ENCODE measurements around the gene TCHHL1. TPM values are rescaled to one million over a fixed set of nuclear protein-coding genes. Genes with fewer than 3 reads are reported as not detected.

Gene TCHHL1
- total RNA-seq, 4 donors from 2014 or later, result 1.7 to 4.4 (median 3.3) TPM; not detected in 1

GRCh38 chr1:152118915-152119314 lies 30.1 kb upstream of the TCHHL1 start:
- TF ChIP-seq EP300 (IDR thresholded peaks at IDR 0.05) (no peak), CTCF (IDR thresholded peaks at IDR 0.05) (no peak), POLR2AphosphoS5 (IDR thresholded peaks at IDR 0.05) (no peak), POLR2A (IDR thresholded peaks at IDR 0.05) (no peak)
- no peaks in the 10 kb centered on the region for H3K9me3 ChIP-seq
- H3K4me3 ChIP-seq, result no peak overlapping the region
- no peak overlapping the region for H3K27ac ChIP-seq
- 88% methylated on average over 1 of the region's 1 CpG for WGBS
- H3K27me3 ChIP-seq, result peaks cover 46% of the 10 kb centered on the region
- no peaks in the 10 kb centered on the region for H3K4me1 ChIP-seq
- no peaks in the 10 kb centered on the region for H3K36me3 ChIP-seq
- no peak for DNase-seq (ENCODE audit: low spot score in 2 of 2)

DNA sequence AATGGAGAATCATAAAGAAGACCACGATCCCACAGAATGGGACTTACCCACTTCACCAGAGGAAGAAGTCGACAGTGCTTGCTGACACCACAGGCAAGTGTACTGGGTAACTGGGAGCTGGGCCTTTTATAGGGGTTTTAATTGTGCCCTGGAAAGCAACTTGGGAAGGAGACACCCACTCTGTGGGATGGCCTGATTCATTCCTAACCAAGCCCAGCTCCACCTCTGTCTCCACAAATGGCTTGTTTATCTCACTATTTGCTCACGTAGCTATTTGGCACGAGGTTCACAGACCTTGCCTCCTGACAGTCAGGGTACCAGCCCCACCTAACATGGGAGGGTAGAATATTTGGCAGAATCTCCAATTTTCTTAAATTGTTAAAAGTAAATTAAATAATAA lies 26.5 kb upstream of the TCHHL1 start, which contains the start of gene TCHH:
Gene TCHH, minus strand, starts transcription at position 101 of the 400 bp plus-strand sequence. CDS start 1,364 bp downstream, outside the sequence.
- H3K36me3 ChIP-seq, result no peaks in the 10 kb centered on the region
- no peak within 1 kb of the TSS for H3K4me3 ChIP-seq
- DNase-seq (ENCODE audit: low spot score in 2 of 2), result no peak
- peaks cover 72% of the 10 kb centered on the region for H3K27me3 ChIP-seq
- H3K9me3 ChIP-seq, result no peaks in the 10 kb centered on the region
- TF ChIP-seq CTCF (IDR thresholded peaks at IDR 0.05) (no peak), POLR2AphosphoS5 (IDR thresholded peaks at IDR 0.05) (no peak), POLR2A (IDR thresholded peaks at IDR 0.05) (no peak), EP300 (IDR thresholded peaks at IDR 0.05) (no peak)
- 64% methylated on average over 4 of the region's 4 CpGs for WGBS
- H3K4me1 ChIP-seq, result peaks cover 26% of the 10 kb centered on the region
- H3K27ac ChIP-seq, result no peak within 1 kb of the TSS

- Histone ChIP-seq H3K27me3 (peaks cover 89% of the 10 kb centered on the region), H3K4me3 (no peak overlapping the region), H3K36me3 (no peaks in the 10 kb centered on the region), H3K4me1 (peaks cover 47% of the 10 kb centered on the region), H3K27ac (no peak overlapping the region), H3K9me3 (no peaks in the 10 kb centered on the region)
- DNase-seq (ENCODE audit: low spot score in 2 of 2), result no peak
- TF ChIP-seq POLR2AphosphoS5 (IDR thresholded peaks at IDR 0.05) (no peak), EP300 (IDR thresholded peaks at IDR 0.05) (no peak), CTCF (IDR thresholded peaks at IDR 0.05) (no peak)
- 43% methylated on average over 13 of the region's 13 CpGs for WGBS
These were observed 24.1 kb upstream of the TCHHL1 start for GRCh38 chr1:152112885-152113432.

GRCh38 chr1:152112101-152112884 lies 23.4 kb upstream of the TCHHL1 start:
- TF ChIP-seq POLR2AphosphoS5 (IDR thresholded peaks at IDR 0.05), result no peak
- TF ChIP-seq CTCF (IDR thresholded peaks at IDR 0.05), result no peak
- no peak for TF ChIP-seq POLR2A (IDR thresholded peaks at IDR 0.05)
- TF ChIP-seq EP300 (IDR thresholded peaks at IDR 0.05), result no peak
- Histone ChIP-seq H3K4me3 (peak overlapping the region; percentile 52), H3K27ac (no peak overlapping the region), H3K36me3 (no peaks in the 10 kb centered on the region), H3K27me3 (peaks cover 95% of the 10 kb centered on the region), H3K4me1 (peaks cover 47% of the 10 kb centered on the region), H3K9me3 (no peaks in the 10 kb centered on the region)
- DNase-seq (ENCODE audit: low spot score in 2 of 2), result no peak
- 4% methylated on average over 48 of the region's 53 CpGs for WGBS

- 2% methylated on average over 44 of the region's 44 CpGs for WGBS
- DNase-seq (ENCODE audit: low spot score in 2 of 2), result no peak
- H3K36me3 ChIP-seq, result no peaks in the 10 kb centered on the region
- H3K4me1 ChIP-seq, result peaks cover 47% of the 10 kb centered on the region
- H3K9me3 ChIP-seq, result no peaks in the 10 kb centered on the region
- peak overlapping the region; percentile 52 for H3K4me3 ChIP-seq
- no peak overlapping the region for H3K27ac ChIP-seq
- peaks cover 95% of the 10 kb centered on the region for H3K27me3 ChIP-seq
- TF ChIP-seq CTCF (IDR thresholded peaks at IDR 0.05), result no peak
- TF ChIP-seq POLR2A (IDR thresholded peaks at IDR 0.05), result no peak
- no peak for TF ChIP-seq POLR2AphosphoS5 (IDR thresholded peaks at IDR 0.05)
- TF ChIP-seq EP300 (IDR thresholded peaks at IDR 0.05), result no peak
These were observed 22.7 kb upstream of the TCHHL1 start for GRCh38 chr1:152111515-152111968.
